Caki2 (cell line): Measurements from ENCODE around the gene TAS2R20. TPM values are rescaled to one million over a fixed set of nuclear protein-coding genes. Genes with fewer than 3 reads are reported as not detected.
"Not testable (repeated sequence)": the region's sequence is repeated elsewhere in the genome, so short reads cannot be mapped to it uniquely, and the experiment has no call there.

Source experiments
- DNase-seq: peaks from one replicate; pipeline ENCODE4 v3.0.0-alpha.2; 2015; ENCODE audit warnings: low read depth
- in situ Hi-C: cut with HindIII; loops from 2 replicates; pipeline ENCODE4 v1.10.0; 2016; ENCODE audit warnings: low sequenced_read_pairs, low pct_unique_long_range_greater_than_20kb, mixed read lengths
- total RNA-seq: library from RNA; depleted of rRNA; stranded (reverse); fragments of >200 nt; shearing (Covaris generic); gene quantifications from 2 replicates; pipeline ENCODE4 v1.2.3, GENCODE V29; 2014; ENCODE audit warnings: low replicate concordance; rRNA removed

TAS2R20 gene, protein sequence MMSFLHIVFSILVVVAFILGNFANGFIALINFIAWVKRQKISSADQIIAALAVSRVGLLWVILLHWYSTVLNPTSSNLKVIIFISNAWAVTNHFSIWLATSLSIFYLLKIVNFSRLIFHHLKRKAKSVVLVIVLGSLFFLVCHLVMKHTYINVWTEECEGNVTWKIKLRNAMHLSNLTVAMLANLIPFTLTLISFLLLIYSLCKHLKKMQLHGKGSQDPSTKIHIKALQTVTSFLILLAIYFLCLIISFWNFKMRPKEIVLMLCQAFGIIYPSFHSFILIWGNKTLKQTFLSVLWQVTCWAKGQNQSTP
- total RNA-seq, result not detected in 2 replicates

GRCh38 chr12:10998204-10998603, at the start of gene TAS2R20:
Gene TAS2R20 (minus strand): TSS chr12:10998304. CDS start chr12:10997875, 429 bp downstream.
- DNase-seq, result no peak
- in situ Hi-C loops, result no loop called here

DNA sequence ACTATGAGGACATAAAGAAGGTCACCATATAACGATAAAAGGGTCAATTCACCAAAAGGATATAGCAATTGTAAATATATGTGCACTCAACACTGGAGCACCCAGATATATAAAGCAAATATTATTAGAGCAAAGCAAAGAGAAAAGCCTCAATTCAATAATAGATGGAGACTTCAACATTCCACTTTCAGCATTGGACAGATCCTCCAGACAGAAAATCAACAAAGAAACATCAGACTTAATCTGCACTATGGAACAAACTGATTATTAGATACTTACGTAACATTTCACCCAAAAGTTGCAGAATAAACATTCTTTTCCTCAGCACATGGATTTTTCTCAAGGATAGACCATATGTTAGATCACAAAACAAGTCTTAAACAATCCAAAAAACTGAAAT, 43.3 kb upstream of the TAS2R20 start:
- DNase-seq, in situ Hi-C loops: not testable (repeated sequence)

DNA sequence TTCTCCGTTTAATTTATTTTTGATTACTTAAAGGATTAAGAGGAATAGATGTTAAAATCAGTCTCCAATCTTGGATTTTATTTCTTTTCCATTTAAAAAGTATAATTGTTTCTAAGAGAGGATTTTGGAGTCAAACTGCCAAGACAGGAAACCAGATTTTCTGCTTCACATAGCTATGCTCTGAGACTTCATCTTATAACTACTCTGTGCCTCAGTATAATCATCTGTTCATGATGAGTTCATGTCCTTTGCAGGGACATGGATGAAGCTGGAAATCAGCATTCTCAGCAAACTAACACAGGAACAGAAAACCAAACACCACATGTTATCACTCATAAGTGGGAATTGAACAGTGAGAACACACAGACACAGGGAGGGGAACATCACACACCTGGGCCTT, 42.1 kb upstream of the TAS2R20 start:
- in situ Hi-C loops, result no loop called here
- DNase-seq, result no peak

DNA sequence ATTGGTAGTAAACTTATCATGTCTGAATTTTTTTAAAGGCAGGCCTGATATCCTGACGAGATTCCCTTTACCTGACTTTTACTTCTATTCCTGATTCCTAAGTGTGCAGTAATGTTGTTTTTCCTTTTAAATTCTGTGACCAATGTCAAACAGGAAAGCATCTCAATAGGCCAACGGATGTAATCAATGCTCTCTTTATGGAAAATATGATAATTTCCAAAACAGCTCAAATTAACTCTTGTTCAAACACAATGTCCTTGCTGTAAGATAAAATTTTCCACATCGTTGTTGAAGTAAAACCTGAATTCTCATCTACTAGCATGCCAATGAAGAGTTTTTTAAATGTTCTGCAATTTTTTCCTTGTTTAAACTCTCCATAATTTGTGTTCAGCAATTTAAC, 41.1 kb upstream of the TAS2R20 start:
- in situ Hi-C loops, result no loop called here
- DNase-seq, result no peak

DNA sequence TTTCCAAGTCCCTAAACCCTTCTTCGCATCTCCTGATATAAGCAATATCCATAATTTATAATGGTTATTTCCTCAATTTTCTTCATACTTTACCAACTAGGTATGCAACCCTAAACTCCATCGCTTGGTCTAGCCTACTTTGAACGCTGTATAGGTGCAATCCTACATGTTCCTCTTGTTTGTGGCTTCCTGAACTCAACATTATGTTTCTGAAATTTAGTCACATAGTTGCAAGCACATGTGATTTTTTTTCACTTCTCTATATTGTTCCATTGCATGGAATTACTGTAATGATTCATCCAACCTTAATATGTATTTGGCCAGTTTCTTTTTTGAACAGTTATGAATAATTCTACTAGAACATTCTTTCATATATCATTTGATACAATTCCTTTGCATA, 35.9 kb upstream of the TAS2R20 start:
- in situ Hi-C loops, result not testable (repeated sequence)

DNA sequence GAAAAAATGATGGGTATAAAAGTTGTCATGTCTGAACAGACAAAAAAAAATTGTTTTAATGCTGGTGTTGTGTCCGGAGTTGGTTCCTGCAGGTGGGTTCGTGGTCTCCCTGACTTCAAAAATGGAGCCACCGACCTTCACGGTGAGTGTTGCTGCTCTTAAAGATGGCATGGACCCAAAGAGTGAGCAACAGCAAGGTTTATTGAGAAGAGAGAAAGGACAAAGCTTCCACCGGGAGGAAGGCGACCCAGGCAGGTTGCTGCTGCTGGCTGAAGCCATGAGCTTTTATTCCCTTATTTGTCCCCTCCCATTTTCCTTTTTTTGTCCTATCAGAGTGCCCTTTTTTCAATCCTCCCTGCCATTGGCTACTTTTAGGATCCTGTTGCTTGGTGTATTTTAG, 33.2 kb upstream of the TAS2R20 start, which contains the start of gene TAS2R31:
Gene TAS2R31, minus strand, starts transcription at position 101 of the 400 bp plus-strand sequence. Its CDS starts 72 bp downstream, at position 29.
- no peak for DNase-seq
- in situ Hi-C loops, result no loop called here

More for the DNA sequence above, 35.9 kb upstream of the TAS2R20 start:
- DNase-seq, result not testable (repeated sequence)

DNA sequence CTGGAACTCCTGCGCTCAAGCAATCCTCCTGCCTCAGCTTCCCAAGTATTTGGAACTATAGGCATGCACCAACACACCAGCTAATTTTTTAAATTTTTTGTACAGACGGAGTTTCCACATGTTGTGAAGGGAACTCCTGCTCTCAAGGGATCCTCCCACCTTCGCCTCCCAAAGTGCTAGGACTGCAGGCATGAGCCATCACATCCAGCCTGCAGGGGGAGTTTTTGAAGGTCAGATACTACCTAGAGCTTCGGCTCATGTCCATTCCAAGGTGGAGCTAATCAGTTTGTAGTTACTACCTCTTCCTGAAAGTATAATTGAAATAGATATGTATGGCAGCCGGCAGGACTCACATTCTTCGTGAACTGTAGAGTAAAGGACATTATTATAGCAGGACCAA, 28.0 kb upstream of the TAS2R20 start:
- in situ Hi-C loops, result no loop called here
- no peak for DNase-seq

DNA sequence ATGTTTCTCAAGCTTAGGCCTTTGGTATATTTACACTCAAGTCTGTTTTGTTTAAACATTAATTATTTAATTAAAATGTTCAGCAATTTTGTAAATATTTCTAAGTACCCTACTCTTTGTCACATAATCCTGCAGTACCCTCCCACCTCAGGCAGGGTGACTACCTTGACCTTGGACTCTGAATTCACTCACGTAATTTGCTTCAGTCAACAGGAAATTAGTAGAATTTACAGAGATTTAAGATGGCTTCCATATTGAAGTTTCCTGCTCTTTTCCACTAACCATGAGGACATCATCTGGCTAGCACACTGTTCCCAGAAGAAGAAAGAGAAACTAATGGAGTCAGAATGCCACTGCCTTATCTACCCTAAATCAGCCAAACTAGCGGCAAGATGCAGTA, 25.3 kb upstream of the TAS2R20 start:
- in situ Hi-C loops, result no loop called here
- no peak for DNase-seq

DNA sequence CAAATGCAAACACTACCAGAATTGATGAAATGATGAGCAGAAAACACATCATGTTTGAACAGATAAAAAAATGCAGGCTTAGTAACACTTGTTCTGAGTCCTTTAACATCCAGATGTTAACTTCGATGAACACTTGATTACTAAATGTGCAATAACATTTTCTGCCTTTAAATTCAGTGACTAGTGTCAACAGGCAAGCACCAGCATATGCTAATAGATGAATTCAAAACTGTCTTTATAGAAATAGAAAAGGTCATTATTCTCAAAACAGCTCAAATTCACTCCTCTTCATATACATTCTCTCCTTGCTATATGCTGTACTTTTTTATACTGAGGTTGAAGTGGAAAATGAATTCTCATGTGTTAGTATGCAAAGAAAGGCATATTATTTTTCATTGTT, 24.4 kb upstream of the TAS2R20 start, which contains the start of gene TAS2R19:
Gene TAS2R19, minus strand, starts transcription at position 101 of the 400 bp plus-strand sequence. Its CDS starts 49 bp downstream, at position 52.
- no peak for DNase-seq
- in situ Hi-C loops, result no loop called here

DNA sequence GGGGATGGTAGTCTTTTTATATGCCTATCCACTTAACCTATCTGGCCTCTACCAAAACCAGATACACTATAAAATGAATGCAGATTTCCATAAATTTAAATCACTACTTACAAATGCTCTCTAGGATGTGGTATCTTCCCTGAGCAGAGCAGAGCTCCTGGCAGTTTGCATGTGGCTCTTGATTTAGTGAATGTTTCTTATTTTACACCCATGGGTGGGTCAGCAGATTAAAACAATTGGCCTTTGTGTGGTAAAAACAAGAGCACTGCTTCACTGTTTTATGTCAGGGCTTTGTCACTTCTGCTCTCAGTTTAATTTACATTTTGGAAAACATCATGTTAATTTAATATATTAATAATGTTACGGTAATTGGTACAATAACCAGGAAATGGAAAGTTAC, 18.8 kb upstream of the TAS2R20 start:
- DNase-seq, result no peak
- in situ Hi-C loops, result no loop called here

DNA sequence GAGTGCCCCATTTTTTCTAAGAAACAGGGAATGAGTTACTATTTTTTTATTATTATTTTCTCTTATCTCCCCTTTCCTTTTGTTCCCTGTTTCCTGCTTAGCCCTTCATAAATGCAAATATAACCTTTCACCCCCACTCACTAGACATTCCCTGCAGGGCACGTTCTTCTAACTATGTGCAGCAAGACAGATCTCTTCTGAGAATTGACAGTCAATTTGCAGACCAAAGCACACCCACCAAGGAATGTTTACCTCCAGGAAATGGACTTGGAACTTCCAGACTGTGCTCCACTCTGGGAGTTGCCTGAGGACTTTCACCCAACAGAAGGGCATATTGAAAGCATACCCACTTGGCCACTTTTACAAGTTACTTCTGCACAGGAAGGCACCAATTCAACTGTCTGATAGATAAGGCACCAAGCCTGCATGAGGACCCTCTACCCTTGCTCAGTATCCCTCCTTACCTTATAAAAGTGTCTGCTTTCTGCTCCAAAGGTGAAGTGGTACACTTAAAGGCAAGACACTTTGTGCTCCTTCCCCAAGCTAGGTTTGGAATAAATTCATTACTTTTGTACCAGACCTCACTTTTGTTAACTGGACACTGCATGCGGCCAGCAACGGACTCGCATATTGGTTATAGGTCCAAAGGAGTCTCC, 17.8 kb upstream of the TAS2R20 start:
- in situ Hi-C loops, result no loop called here
- DNase-seq, result no peak

- in situ Hi-C loops, result no loop called here
- DNase-seq, result no peak
Measured at GRCh38 chr12:11014234-11014633, 16.1 kb upstream of the TAS2R20 start.

- in situ Hi-C loops, result no loop called here
- no peak for DNase-seq
Measured at GRCh38 chr12:11007608-11008007, 9.5 kb upstream of the TAS2R20 start.

- no peak for DNase-seq
- in situ Hi-C loops, result no loop called here
Measured at GRCh38 chr12:10994307-10994706, 3.8 kb downstream of the TAS2R20 start.

GRCh38 chr12:10989107-10989506, 9.0 kb downstream of the TAS2R20 start:
- in situ Hi-C loops, result no loop called here
- no peak for DNase-seq

DNA sequence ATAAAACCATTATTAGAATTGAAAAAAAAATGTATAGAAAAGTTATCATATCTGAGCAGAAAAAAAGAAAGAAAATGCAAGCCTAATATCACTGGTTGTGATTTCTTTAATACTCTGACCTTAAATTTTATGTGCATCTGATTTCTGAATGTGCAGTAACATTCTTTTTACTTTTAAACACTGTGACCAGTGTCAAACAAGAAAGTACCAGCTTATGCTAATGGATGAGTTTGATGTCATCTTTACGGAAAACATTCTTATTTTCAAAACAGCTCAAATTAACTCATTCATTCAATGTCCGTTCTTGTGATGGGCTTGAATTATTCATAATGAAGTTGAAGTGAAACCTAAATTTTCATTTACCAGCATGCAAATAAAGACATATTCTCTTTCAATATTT, 11.3 kb downstream of the TAS2R20 start, which contains the start of gene TAS2R50:
Gene TAS2R50, minus strand, starts transcription at position 101 of the 400 bp plus-strand sequence. Its CDS starts 52 bp downstream, at position 49.
- in situ Hi-C loops, result no loop called here
- DNase-seq, result no peak

- in situ Hi-C loops, result no loop called here
- DNase-seq, result no peak
Measured at GRCh38 chr12:10982244-10982643, 15.9 kb downstream of the TAS2R20 start.

GRCh38 chr12:10974965-10975364, 23.1 kb downstream of the TAS2R20 start:
- DNase-seq, result no peak
- in situ Hi-C loops, result no loop called here

- DNase-seq, result no peak
- in situ Hi-C loops, result no loop called here
Measured at GRCh38 chr12:10968765-10969456, 29.2 kb downstream of the TAS2R20 start.
